ENCODE data around the gene ARPIN. TPM values are rescaled to one million over a fixed set of nuclear protein-coding genes. Genes with fewer than 3 reads are reported as not detected.

The ARPIN gene
- total and polyA plus RNA-seq, 2 experiments from 2014 or later: 0.79 to 2.8 TPM

GRCh38 chr15:89870688-89871288, 42.0 kb downstream of the ARPIN start:
- H3K4me3 Mint-ChIP-seq: no peak overlapping the region
- no peaks in the 10 kb centered on the region for H3K4me1 ChIP-seq (ENCODE audit: insufficient read depth)

More at GRCh38 chr15:89870688-89871288, 42.0 kb downstream of the ARPIN start:
- H3K27ac ChIP-seq (ENCODE audit: low read depth): no peak overlapping the region
- H4K20me1 ChIP-seq (replicated peaks; ENCODE audit: insufficient read depth): no peaks in the 10 kb centered on the region; the same call in 1 of the 2 replicates
- no peak overlapping the region for H3K4me3 ChIP-seq
- no peak overlapping the region for H3K27ac Mint-ChIP-seq
- no peaks in the 10 kb centered on the region for H3K79me2 ChIP-seq (replicated peaks; ENCODE audit: insufficient read depth)
- H3K9me3 Mint-ChIP-seq: peaks cover 14% of the 10 kb centered on the region
- H3F3A ChIP-seq (replicated peaks; ENCODE audit: low read depth): no peaks in the 10 kb centered on the region; the same call in 1 of the 2 replicates
- TF ChIP-seq ZNF114 (CRISPR knock-in tag; IDR thresholded peaks at IDR 0.05) (no peak), EZH2phosphoT487 (IDR thresholded peaks at IDR 0.05; ENCODE audit: unreplicated experiment) (no peak), JUNB (IDR thresholded peaks at IDR 0.05; ENCODE audit: unreplicated experiment) (no peak), REST (IDR thresholded peaks at IDR 0.05; ENCODE audit: unreplicated experiment) (no peak), CTCF (conservative IDR thresholded peaks at IDR 0.05; ENCODE audit: low read depth in 2 of 2) (no peak), EZH2 (IDR thresholded peaks at IDR 0.05; ENCODE audit: low read depth, unreplicated experiment) (no peak), STAT1 (IDR thresholded peaks at IDR 0.05; ENCODE audit: unreplicated experiment) (no peak), POLR2AphosphoS5 (IDR thresholded peaks at IDR 0.05; ENCODE audit: low read depth) (no peak), ZNF331 (CRISPR knock-in tag; IDR thresholded peaks at IDR 0.05; ENCODE audit: low read depth) (no peak)
- H3K27me3 ChIP-seq (ENCODE audit: insufficient read depth): no peaks in the 10 kb centered on the region
- DNase-seq (ENCODE audit: low spot score) (no peak), ATAC-seq (no peak)
- no peak overlapping the region for H2AFZ ChIP-seq
- no peaks in the 10 kb centered on the region for H3K4me1 Mint-ChIP-seq
- no peaks in the 10 kb centered on the region for H3K9me2 ChIP-seq (ENCODE audit: insufficient read depth)
- H3K36me3 Mint-ChIP-seq (ENCODE audit: low read depth): peaks cover 34% of the 10 kb centered on the region
- H3K36me3 ChIP-seq (ENCODE audit: insufficient read depth): no peaks in the 10 kb centered on the region
- no peak overlapping the region for H3K4me2 ChIP-seq
- H3K27me3 Mint-ChIP-seq (ENCODE audit: insufficient read depth, low read depth, poor library complexity): peaks cover 2% of the 10 kb centered on the region
